Epidermal melanocyte (primary cell): ENCODE data around the gene OR4S1.
A peak's percentile ranks its signal among the peaks of the same experiment; 100 is the strongest.
"Not testable (repeated sequence)": the region's sequence is repeated elsewhere in the genome, so short reads cannot be mapped to it uniquely, and the experiment has no call there.

ENCODE experiments used
- DNase-seq: peaks from one replicate; pipeline ENCODE4 v3.0.0; 2011; ENCODE audit warnings: low spot score; ENCODE audit not compliant: insufficient read length

The OR4S1 gene, protein sequence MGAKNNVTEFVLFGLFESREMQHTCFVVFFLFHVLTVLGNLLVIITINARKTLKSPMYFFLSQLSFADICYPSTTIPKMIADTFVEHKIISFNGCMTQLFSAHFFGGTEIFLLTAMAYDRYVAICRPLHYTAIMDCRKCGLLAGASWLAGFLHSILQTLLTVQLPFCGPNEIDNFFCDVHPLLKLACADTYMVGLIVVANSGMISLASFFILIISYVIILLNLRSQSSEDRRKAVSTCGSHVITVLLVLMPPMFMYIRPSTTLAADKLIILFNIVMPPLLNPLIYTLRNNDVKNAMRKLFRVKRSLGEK

DNA sequence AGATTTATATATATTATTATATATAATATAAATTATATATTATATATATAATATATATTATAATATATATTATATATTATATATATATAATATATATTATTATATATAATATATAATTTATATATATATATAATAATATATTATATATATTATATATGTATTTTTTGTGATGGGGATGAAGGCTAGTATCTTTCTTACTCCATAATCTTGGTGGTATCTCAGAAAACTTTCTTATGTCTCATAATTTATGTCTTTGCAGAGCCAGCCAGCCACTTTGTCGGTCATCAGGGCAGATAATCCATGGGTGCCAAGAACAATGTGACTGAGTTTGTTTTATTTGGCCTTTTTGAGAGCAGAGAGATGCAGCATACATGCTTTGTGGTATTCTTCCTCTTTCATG lies at the start of gene OR4S1:
Gene OR4S1 (plus strand): TSS at position 301 of the 400 bp plus-strand sequence. CDS start 0 bp downstream, at position 301.
- no peak for DNase-seq

DNA sequence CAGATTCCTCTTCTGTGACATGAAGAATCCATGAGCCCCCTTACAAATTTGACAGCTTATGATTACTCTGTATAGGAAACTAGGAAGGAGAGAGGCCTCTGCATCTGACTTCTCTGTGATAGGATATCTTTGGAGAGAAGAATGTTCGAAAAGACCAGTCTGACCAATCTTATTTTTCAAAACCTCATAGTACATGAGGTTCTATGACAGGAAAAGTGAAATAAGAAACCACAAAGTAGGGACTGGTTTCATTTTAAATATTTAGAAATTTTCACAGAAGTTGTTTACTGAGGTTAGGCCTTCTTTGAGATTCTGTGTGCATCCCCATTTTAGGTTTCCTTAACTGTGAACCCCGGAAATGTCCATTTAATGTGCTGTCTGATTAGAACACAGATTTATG lies 44.4 kb upstream of the OR4S1 start:
- no peak for DNase-seq

- no peak for DNase-seq
These were observed 42.6 kb upstream of the OR4S1 start, which contains the start of gene OR4X1 for GRCh38 chr11:48263423-48263911. OR4X1 (plus strand) TSS chr11:48263861; CDS start chr11:48263861, 0 bp downstream.

DNA sequence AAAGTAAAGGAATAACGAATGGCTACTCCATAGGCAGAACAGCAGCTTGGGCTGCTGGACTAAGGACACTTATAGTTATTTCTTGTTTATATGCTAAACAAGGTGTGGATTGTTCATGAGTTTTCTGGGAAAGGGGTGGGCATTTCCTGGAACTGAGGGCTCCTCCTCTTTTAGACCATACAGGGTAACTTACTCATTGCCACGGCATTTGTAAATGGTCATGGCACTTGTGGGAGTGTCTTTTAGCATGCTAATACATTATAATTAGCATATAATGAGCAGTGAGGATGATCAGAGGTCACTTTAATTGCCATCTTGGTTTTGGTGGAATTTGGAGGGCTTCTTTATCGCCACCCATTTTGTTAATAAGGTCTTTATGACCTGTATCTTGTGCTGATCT lies 35.4 kb upstream of the OR4S1 start:
- DNase-seq = no peak

DNA sequence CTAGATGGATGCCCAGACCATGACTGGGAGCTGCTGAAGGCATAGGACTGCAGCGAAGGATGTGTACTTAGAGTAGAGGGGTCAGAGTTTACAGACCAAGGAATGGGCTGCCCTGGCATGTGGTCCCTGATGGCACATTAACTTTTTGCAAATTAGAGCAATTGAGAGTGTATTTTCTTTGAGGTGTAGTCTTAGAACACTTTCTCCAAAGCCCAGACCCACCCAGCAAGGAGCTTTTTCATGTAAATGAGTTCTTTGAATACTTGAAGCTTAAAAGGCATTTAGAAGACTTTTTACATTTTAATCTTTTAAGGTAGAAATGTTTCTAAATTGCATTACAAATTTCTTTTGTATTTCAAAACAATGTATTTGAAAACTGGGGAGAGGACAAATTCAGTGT lies 33.4 kb upstream of the OR4S1 start:
- no peak for DNase-seq

DNA sequence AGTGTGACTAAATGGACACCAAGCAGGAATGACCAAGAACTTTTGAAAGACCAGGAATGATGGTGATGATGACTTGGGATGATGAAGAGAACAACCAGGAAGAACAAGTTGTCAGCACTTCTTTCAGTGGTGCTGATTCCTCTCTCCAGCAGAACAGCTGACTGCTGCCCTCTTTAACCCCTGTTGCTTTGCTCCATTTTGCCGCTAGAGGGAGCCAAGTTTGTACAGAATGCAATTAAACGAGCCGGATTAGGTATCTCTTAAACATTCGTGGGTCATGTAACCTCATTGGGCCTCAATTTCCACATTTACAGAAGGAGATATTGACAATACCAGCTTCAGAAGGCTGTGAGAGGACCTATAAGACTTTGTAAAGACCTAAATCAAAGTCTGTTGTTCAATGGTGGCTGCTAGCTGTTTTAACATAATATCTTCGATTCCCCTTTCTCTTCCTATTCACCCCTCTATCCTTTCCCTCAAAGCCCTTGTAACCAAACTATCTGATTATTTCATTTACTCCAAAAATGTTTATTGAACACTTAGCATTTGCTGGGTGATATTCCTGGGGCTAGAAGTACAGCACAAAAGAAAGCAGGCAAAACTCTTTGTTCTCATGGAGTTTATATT lies 1.9 kb downstream of the OR4S1 start:
- peak; percentile 29 for DNase-seq

GRCh38 chr11:48313590-48313989 lies 7.6 kb downstream of the OR4S1 start:
- not testable (repeated sequence) for DNase-seq

- DNase-seq = not testable (repeated sequence)
These were observed 13.8 kb downstream of the OR4S1 start for GRCh38 chr11:48319813-48320212.

- DNase-seq = not testable (repeated sequence)
These were observed 18.6 kb downstream of the OR4S1 start, which contains the start of gene OR4C3 for GRCh38 chr11:48324620-48325019. OR4C3 (plus strand) TSS chr11:48324920; CDS start chr11:48325022, 102 bp downstream.

DNA sequence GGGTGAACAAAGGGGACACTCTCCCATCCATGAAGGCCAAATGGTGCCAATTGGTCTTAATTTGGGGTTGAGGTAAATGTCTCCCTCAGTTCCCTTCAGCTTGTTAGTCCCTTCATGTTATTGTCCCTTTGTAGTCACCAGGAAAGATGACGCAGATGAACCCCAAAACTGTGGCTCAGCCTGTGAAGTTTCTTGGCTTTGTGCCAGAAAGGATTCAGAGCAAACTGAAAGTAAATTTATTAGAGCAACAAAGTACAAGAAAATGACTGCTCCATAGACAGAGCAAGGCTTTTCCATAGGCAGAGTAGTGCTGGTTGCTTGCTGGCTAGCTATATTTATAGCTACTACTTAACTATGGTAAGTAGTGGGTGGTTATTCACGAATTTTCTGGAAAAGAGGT lies 35.4 kb downstream of the OR4S1 start:
- no peak for DNase-seq

DNA sequence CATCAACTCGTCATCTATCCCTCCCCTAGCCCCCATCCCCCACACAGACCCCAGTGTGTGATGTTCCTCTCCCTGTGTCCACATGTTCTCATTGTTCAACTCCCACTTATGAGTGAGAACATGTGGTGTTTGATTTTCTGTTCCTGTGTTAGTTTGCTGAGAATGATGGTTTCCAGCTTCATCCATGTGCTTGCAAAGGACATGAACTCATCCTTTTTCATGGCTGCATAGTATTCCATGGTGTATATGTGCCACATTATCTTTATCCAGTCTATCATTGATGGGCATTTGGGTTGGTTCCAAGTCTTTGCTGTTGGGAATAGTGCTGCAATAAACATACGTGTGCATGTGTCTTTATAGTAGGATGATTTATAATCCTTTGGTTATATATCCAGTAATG lies 36.5 kb downstream of the OR4S1 start:
- not testable (repeated sequence) for DNase-seq

- not testable (repeated sequence) for DNase-seq
These were observed 40.3 kb downstream of the OR4S1 start for GRCh38 chr11:48346286-48346685.

DNA sequence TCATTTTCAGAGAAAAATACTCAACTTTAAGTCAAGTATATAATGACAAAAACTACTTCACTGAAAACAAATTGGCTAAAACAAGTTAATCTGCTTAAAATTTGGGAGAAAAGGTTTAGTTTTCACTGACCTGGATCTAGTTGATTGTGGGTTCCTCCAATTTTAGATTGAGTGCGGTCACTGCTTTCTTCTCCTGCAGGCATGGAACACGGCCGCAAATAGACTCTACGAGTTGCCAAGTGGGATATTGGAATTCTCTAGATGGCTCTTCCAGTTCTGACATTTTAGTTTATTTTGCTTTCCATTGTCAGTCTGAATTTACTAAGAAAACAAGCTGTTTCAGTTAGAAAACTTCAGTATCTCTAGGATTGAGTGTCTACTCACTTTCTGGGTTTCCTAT lies 48.0 kb downstream of the OR4S1 start:
- DNase-seq = no peak

- no peak for DNase-seq
These were observed 48.7 kb downstream of the OR4S1 start for GRCh38 chr11:48354677-48355076.
